Keratinocyte (primary cell): ENCODE results near the gene GPR171.

Experiments used
- CTCF ChIP-seq, 3 experiments: IDR thresholded peaks in 1 of 3; conservative IDR thresholded peaks in 1 of 3; optimal IDR thresholded peaks in 1 of 3; 2 replicates in 2 of 3; 3 replicates in 1 of 3; pipeline versions ENCODE3 to v1.5.1; 2011; ENCODE audit warnings: low read length in 3 of 3, mild to moderate bottlenecking in 3 of 3, moderate library complexity in 2 of 3, control low read depth in 1 of 3, inconsistent platforms in 1 of 3; ENCODE audit not compliant: insufficient read depth in 2 of 3; ENCODE audit errors: extremely low read depth in 1 of 3
- EZH2 ChIP-seq: IDR thresholded peaks from one replicate; pipeline ENCODE4 v1.6.1; 2012; ENCODE audit warnings: inconsistent platforms, mild to moderate bottlenecking, low read length, moderate library complexity

- TF ChIP-seq EZH2: no peak
- no peak for TF ChIP-seq CTCF (optimal IDR thresholded peaks at IDR 0.05 in 1 of 3, IDR thresholded peaks at IDR 0.05 in 1 of 3, conservative IDR thresholded peaks at IDR 0.05 in 1 of 3; ENCODE audit: extremely low read depth in 1 of 3, insufficient read depth in 2 of 3, low read length in 3 of 3)
Measured at GRCh38 chr3:151182349-151183079, 20.5 kb downstream of the GPR171 start.
